CD4-positive, alpha-beta T cell (primary cell): Measurements from ENCODE around the gene CMTM4. TPM values are rescaled to one million over a fixed set of nuclear protein-coding genes. Genes with fewer than 3 reads are reported as not detected.

Source experiments
- ATAC-seq: fragments of 200-7000 bp; cut with Tn5 transposase; one replicate; pipeline ENCODE4 v1.10.0; 2022; ENCODE audit warnings: mild to moderate bottlenecking; ENCODE audit not compliant: poor library complexity
- CTCF ChIA-PET: fragments of 350-600 bp; sonication (Branson Sonifier 250); formaldehyde crosslinking; loops from one replicate; lab custom pipeline; 2021; ENCODE audit warnings: antibody characterized with exemption, inconsistent platforms; lab: Charles Lee
- POLR2A ChIA-PET: fragments of 350-600 bp; sonication (Branson Sonifier 250); formaldehyde crosslinking; loops from one replicate; lab custom pipeline; 2021; ENCODE audit warnings: antibody characterized with exemption, inconsistent platforms; lab: Charles Lee
- DNase-seq, 14 experiments: peaks; one replicate each; pipeline ENCODE4 v3.0.0-alpha.2; 2013 to 2020; ENCODE audit warnings: mixed read lengths in 2 of 14
- H3K27ac ChIP-seq, 2 donors: one replicate each; pipeline versions ENCODE4 v1.5.1 to v1.7.0; 2013; ENCODE audit warnings: low read length in 2 of 2, low read depth in 1 of 2, mild to moderate bottlenecking in 1 of 2
- H3K27me3 ChIP-seq, 2 experiments: 1 replicate in 1 of 2; 2 replicates in 1 of 2; pipeline versions ENCODE4 v1.6.1 to v1.7.0; 2013; ENCODE audit warnings: low read length in 2 of 2, control low read depth in 1 of 2, mild to moderate bottlenecking in 1 of 2, moderate library complexity in 1 of 2; ENCODE audit not compliant: insufficient read depth in 2 of 2, control insufficient read depth in 1 of 2
- H3K36me3 ChIP-seq: one replicate; pipeline ENCODE4 v1.6.1; 2013; ENCODE audit warnings: low read length, control low read depth; ENCODE audit not compliant: insufficient read depth
- H3K4me1 ChIP-seq: one replicate; pipeline ENCODE4 v1.6.1; 2013; ENCODE audit warnings: low read length, control low read depth; ENCODE audit not compliant: insufficient read depth
- H3K4me3 ChIP-seq: one replicate; pipeline ENCODE4 v1.5.1; 2013; ENCODE audit warnings: mild to moderate bottlenecking, low read length, moderate library complexity
- H3K9me3 ChIP-seq, 2 experiments: 1 replicate in 1 of 2; 2 replicates in 1 of 2; pipeline versions ENCODE4 v1.6.1 to v1.7.0; 2013; ENCODE audit warnings: low read length in 2 of 2, mild to moderate bottlenecking in 2 of 2, control low read depth in 1 of 2, moderate library complexity in 1 of 2; ENCODE audit not compliant: control insufficient read depth in 1 of 2, insufficient read depth in 1 of 2
- H3K27ac Mint-ChIP-seq: one replicate; pipeline ENCODE4 v1.8.0; 2020; ENCODE audit warnings: mixed read lengths
- H3K27me3 Mint-ChIP-seq: one replicate; pipeline ENCODE4 v1.8.0; 2021; ENCODE audit warnings: mixed read lengths
- H3K36me3 Mint-ChIP-seq: one replicate; pipeline ENCODE4 v1.8.0; 2021; ENCODE audit warnings: low read depth, mixed read lengths
- H3K4me1 Mint-ChIP-seq: one replicate; pipeline ENCODE4 v1.8.0; 2021; ENCODE audit warnings: low read depth, mixed read lengths
- H3K4me3 Mint-ChIP-seq: one replicate; pipeline ENCODE4 v1.8.0; 2020; ENCODE audit warnings: mild to moderate bottlenecking, mixed read lengths
- H3K9me3 Mint-ChIP-seq: one replicate; pipeline ENCODE4 v1.8.0; 2020; ENCODE audit warnings: mixed read lengths
- CTCF ChIP-seq: fragments of 200-600 bp; IDR thresholded peaks from one replicate; pipeline ENCODE4 v1.8.0; 2022; ENCODE audit warnings: antibody characterized with exemption, mild to moderate bottlenecking
- intact Hi-C, 2 experiments: fragments of 100-400 bp; cut with DNase I in 1 of 2; cut with micrococcal nuclease in 1 of 2; formaldehyde crosslinking; loops; one replicate each; pipeline versions ENCODE4 v1.15.1 to v1.9.0; 2023 to 2025; cut with DNase I, micrococcal nuclease
- total RNA-seq, 174 experiments: library from RNA in 2 of 174; stranded (reverse) in 2 of 174; gene quantifications; one replicate each; pipeline ENCODE4 v1.2.3 and lab custom pipeline; 2021 to 2026

Gene CMTM4
- total RNA-seq, 2 experiments from 2014 or later: 1.1 to 1.6 TPM

GRCh38 chr16:66703406-66704215, 7.1 kb upstream of the CMTM4 start:
- Mint-ChIP-seq H3K4me3 (no peak overlapping the region), H3K27ac (no peak overlapping the region), H3K36me3 (no peaks in the 10 kb centered on the region), H3K9me3 (no peaks in the 10 kb centered on the region), H3K4me1 (no peaks in the 10 kb centered on the region), H3K27me3 (peaks cover 5% of the 10 kb centered on the region)
- intact Hi-C loops: no loop called here
- no peaks in the 10 kb centered on the region for H3K4me1 ChIP-seq
- peaks cover 0 to 2% of the 10 kb centered on the region in 2 experiments for H3K27me3 ChIP-seq
- DNase-seq: no peak
- H3K9me3 ChIP-seq: no peaks in the 10 kb centered on the region
- POLR2A ChIA-PET: interaction anchor here (0.7 kb wide), 1 partner anchor 86 kb away, joined by 3 read pairs; no protein-coding TSS in a partner anchor
- no peak for ATAC-seq
- no peak for TF ChIP-seq CTCF
- H3K27ac ChIP-seq: no peak overlapping the region
- no peak overlapping the region for H3K4me3 ChIP-seq
- CTCF ChIA-PET: interaction anchor here (0.6 kb wide), 2 partner anchors 37 to 308 kb away, joined by 3 read pairs; no protein-coding TSS in a partner anchor
- H3K36me3 ChIP-seq: no peaks in the 10 kb centered on the region

GRCh38 chr16:66701516-66701915, 5.0 kb upstream of the CMTM4 start:
- H3K27ac ChIP-seq: no peak overlapping the region
- Mint-ChIP-seq H3K27me3 (peaks cover 4% of the 10 kb centered on the region), H3K36me3 (no peaks in the 10 kb centered on the region), H3K27ac (no peak overlapping the region), H3K4me3 (no peak overlapping the region), H3K9me3 (no peaks in the 10 kb centered on the region), H3K4me1 (no peaks in the 10 kb centered on the region)
- no peak for ATAC-seq
- DNase-seq: no peak
- H3K27me3 ChIP-seq: peaks cover 0 to 4% of the 10 kb centered on the region in 2 experiments
- no peaks in the 10 kb centered on the region for H3K36me3 ChIP-seq
- H3K9me3 ChIP-seq: no peaks in the 10 kb centered on the region
- no peak overlapping the region for H3K4me3 ChIP-seq
- ChIA-PET POLR2A (no interaction called here), CTCF (no interaction called here)
- peaks cover 7% of the 10 kb centered on the region for H3K4me1 ChIP-seq
- no peak for TF ChIP-seq CTCF
- intact Hi-C loops: no loop called here

- TF ChIP-seq CTCF: no peak
- ChIA-PET CTCF (no interaction called here), POLR2A (no interaction called here)
- ATAC-seq (no peak), DNase-seq (no peak)
- no peak overlapping the region for H3K4me3 ChIP-seq
- Mint-ChIP-seq H3K4me1 (no peaks in the 10 kb centered on the region), H3K4me3 (no peak overlapping the region), H3K27ac (no peak overlapping the region), H3K36me3 (no peaks in the 10 kb centered on the region), H3K27me3 (peaks cover 4% of the 10 kb centered on the region), H3K9me3 (no peaks in the 10 kb centered on the region)
- no peak overlapping the region for H3K27ac ChIP-seq
- peaks cover 0 to 4% of the 10 kb centered on the region in 2 experiments for H3K27me3 ChIP-seq
- no peaks in the 10 kb centered on the region for H3K9me3 ChIP-seq
- intact Hi-C loops: no loop called here
- H3K36me3 ChIP-seq: no peaks in the 10 kb centered on the region
- peaks cover 7% of the 10 kb centered on the region for H3K4me1 ChIP-seq
Measured at GRCh38 chr16:66701026-66701425, 4.5 kb upstream of the CMTM4 start.
